Stimulated activated CD8-positive, alpha-beta memory T cell treated with anti-CD3 and anti-CD28 coated beads, Interleukin-15, amount 100 ng/mL, for 48 hours (primary cell): Measurements from ENCODE around the gene AMELX.

Experiments used
- DNase-seq, 2 donors: peaks; one replicate each; pipeline ENCODE4 v3.0.0-alpha.2; 2020; ENCODE audit warnings: low read depth in 2 of 2

The AMELX gene

DNA sequence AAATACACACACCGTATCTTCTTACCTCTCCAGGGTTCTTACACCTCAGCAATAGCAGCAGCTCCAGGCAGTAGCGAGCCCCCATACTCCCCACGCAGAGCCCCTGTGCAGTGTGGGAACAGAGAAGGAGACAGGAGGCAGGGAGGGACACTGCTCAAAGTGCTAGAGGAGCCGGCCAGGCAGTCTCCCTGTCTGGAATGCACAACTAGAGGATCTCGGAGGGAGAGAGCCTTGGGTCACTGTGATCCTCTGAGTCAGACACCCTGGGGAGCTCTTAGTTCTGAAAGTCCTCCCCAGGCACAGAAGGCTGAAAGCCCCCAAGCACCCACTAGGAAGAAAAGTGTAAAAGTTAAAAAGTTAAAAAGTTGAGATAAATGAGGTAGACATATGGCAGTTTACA lies 16.0 kb downstream of the AMELX start:
- no peak for DNase-seq

DNA sequence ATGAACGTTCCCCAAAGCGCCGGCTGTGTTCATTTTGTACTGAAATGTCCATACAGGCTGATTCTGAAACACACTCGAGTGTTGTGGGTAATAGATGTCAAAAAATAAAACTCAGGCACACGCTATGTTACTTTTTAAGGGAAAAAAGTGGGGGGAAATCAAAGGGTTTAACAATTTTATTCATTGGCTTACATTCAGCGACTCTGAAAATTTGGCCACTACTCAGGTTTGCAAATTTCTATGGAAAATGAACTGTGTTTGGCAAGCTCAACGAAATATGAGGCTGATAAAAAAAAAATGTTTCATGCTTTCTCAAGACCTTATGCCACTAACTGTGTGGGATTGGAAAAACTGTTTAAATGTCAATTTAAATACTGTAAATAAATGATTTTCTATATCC lies 18.5 kb downstream of the AMELX start:
- DNase-seq: no peak

DNA sequence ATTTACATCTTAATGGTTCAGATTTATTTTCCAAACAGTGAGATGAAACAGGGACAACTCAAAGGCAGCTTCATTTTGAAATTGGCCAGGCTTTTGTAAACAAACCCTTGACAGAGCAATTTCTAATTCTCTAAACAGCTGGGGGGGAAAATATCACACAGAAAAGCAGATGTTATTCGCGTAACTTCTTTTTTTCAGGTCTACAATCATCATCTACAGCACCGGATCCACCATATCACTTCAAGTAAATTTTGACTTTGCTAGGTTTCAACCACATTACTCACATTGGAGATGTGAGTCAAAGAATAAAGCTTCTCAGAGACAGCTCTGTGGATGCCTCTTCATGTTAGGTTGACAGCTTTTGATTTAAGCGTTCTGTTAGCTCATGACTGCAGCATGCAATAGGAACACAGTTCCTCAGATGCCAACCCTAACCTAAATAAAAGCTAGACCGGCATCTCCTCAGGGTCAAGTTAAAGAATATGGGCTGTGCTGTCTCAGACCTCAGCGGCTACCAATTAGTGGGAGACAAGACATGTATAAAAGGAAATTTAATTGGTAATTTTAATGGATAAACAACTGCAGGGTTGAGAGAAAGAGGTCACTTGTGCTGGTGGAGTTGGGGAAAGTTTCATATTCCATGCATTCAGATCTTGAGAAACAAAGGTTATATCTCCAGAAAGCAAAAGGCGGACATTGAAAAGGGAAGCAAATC lies 26.8 kb downstream of the AMELX start:
- DNase-seq: no peak

GRCh38 chrX:11321986-11322385 lies 28.8 kb downstream of the AMELX start:
- no peak for DNase-seq

DNA sequence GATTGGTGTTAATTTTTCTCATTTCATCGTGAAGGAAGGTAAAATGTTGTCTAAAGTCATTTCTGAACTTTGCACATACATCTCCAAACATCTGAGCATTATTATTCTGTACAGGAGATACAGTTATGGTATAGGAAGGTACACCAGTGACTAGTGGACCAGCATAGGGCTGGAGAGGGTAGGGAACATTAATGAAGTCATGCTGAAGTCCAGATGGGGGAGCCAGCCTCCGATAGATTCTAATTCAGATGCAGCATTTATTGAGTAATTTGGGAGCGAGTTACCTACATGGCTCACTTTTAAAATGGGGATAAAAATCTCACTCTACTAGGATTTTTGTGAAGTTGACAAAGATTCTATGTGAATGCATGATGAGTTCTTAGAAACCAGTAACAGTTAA lies 34.9 kb downstream of the AMELX start:
- no peak for DNase-seq

DNA sequence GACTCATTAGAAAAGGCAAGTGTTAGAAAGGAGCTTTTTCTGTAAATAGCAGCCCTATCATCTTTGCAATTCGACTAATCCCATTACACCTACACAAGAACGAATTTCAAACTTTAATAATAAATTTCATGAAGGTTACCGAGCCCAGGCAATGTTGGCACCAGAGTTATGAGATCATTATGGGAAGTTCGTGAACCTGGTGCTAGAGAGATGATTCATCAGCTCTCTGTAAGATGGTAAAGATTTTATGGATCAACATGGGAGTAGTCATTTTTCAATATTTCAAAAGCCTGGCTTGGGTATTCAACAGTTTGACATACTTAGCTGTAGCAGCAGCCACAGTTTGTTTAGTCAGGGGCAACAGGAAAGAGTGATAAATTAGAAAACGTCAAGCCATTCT lies 35.8 kb downstream of the AMELX start:
- no peak for DNase-seq

DNA sequence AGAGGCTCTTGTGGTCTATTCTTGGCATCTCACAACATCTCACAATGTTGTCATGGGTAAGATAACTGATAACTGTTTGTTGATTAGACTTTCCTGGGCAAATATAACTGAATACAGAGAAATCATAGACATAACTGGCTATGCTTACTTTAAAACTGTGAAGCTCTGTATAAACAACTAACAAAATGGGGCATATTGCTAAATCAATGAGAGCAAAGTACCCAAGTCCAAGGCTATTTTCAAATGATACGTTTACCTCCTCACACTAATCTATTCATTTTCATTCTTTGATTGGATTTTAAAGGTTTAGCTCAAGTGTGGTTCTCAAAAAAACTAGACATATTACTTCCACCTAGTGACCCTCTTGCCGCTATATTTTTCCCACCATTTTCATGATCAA lies 38.6 kb downstream of the AMELX start:
- no peak for DNase-seq

DNA sequence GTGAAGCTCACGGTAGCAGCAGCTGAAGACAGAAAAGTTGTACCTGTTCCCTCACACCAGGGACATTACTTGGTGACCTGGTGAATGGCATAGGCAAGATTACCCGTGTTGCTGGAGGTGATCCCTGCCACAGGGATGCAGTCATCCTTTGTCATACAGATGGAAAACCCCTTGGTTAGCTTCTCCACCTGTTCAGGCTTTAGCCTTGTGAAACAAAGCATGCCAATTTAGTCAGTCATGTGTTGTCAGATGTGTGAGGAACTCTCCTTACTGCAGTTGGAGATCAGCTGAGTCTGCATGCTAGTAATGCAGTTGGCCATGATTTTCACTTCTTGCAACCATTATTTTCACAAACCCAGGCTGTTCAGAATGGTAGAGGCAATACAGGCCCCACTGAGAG lies 41.0 kb downstream of the AMELX start:
- no peak for DNase-seq

- no peak for DNase-seq
Measured at GRCh38 chrX:11336201-11336600, 43.0 kb downstream of the AMELX start.

DNA sequence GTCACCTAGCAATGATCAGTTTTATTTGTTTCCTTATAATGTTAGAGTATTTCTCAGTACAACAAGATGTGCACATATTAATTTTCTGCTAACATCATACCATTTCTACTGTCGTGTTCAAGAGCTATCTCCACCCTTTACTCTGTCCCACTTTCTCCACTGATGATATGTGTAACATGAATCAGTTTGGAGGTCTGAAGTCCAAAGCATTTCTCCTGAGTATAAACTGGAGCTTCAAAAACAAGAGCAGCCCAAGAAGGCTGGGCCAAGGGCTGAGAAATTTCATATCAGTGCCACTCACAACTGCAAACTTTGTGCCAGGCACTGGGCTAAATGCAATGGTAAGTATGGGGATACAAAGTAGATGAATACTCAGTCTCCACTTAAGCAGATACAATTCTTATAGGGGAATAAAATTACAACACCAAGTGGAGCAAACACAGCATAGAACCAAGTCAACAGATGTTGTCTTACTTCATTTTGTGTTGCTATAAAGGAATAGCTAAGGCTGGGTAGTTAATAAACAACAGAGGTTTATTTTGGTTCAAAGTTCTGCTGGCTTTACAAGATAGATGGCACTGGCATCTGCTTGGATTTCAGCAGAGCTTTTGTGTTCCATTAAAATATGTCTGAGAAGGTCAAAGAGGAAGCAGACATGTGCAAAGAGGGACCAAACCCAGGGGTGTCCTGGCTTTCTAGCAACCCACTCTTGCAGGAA lies 44.2 kb downstream of the AMELX start:
- no peak for DNase-seq

DNA sequence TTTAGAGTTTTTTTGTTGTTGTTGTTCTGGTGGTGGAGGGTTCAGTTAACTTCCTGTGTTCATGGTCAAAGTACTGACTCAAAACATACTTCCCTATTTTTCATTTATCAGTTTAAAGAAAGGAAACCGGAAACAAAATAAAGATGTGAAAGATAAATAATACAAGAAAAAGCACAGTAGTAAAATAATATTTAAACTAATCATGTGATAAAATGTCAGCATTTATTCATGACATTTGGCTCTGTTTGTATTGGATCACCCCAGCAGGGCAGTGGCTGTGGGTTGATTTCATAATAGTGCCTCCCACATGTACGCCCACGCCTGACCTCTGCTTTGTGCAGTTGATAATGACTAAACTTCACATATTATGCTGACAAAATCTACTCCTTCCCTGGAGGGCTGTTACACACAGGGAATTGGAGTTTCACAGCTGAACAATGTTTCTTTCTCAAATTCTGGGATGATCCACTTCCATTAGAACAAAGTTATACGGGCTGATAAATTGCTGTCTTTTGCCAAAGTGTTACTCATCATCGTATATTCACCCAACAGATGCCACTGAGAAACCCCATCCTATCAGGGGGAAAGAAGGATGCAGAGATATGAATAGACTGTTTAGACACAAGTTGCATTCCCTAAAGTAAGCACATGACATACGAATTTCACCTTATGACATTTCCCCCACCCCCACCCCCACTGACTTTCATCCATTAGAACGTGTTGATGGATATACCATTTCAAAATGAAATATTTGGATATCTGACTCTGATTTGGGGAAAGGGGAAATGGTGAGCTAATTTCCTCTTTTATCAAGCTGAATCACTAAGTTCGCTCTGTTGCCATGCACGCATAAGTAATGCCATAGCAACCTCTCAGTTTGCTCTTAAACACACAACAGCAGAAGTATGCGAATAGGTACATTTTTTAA lies 48.3 kb downstream of the AMELX start:
- DNase-seq: no peak

- no peak for DNase-seq
Measured at GRCh38 chrX:11342673-11343072, 49.5 kb downstream of the AMELX start.

- DNase-seq: no peak
Measured at GRCh38 chrX:11346121-11346682, 53.0 kb downstream of the AMELX start.

- no peak for DNase-seq
Measured at GRCh38 chrX:11347300-11347699, 54.1 kb downstream of the AMELX start.

DNA sequence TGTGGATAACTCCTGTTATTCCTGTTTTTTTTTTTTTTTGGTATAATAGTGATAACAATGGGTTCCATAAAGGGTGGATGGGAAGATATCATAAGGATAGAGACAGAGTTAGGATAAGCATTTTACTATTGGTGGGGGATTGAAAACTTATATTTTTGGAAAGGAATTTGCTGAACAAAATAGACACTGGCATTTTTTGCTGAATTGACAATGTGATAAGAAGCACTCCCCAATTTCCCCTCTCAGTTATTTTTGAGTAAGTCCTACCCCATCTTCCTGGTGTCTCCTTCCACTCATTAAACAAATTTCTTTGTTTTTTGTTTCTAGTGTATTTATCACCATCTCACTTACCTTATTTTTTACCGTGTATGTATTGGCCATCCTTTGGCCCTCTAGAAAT lies 55.8 kb downstream of the AMELX start:
- DNase-seq: no peak

DNA sequence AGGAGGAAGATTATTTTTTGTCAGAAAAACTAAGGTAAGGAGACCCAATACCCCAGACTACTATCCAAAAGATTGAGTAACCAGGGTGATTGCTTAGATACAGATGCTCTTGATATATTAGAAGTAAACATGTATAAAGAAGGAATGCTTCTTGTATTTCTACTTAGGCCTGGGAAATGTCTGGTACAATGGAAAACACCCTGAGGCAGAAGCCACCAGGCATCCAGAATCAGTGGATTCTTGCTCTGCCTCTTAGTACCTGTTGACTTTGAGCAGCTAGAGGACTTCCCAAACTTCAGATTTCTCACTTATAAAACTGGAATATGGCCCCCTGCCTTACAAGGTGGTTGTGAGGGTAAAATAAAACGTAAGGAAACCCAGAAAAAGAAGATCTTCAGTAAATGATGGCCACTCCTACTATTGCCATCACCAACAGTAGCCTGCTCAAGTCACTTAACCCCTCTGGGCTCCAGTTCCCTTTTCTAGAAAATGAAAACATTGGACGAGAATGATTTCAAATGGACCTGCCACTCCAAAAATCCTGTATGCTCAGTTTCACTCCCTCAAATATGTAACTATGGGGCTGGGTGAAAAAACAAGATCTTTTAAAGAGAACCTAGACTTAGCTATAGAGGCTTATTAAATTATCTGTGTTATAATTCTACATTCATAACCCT lies 56.6 kb downstream of the AMELX start:
- no peak for DNase-seq
